Skeletal muscle satellite cell (primary cell): ENCODE data around the gene NQO1.

Experiments
- H3K27me3 ChIP-seq: 2 replicates; pipeline ENCODE4 v1.7.0; 2013; ENCODE audit warnings: low read length; ENCODE audit not compliant: control insufficient read depth, insufficient read depth
- H3K36me3 ChIP-seq: 2 replicates; pipeline ENCODE4 v1.7.0; 2013; ENCODE audit warnings: mild to moderate bottlenecking, control low read depth, low read length; ENCODE audit not compliant: insufficient read depth
- H3K4me1 ChIP-seq: 2 replicates; pipeline ENCODE4 v1.7.0; 2013; ENCODE audit warnings: low read length; ENCODE audit not compliant: control insufficient read depth, insufficient read depth
- H3K4me2 ChIP-seq: 2 replicates; pipeline ENCODE4 v1.7.0; 2013; ENCODE audit warnings: mild to moderate bottlenecking, low read length
- H3K4me3 ChIP-seq: 2 replicates; pipeline ENCODE4 v1.7.0; 2013; ENCODE audit warnings: low read length
- H3K9ac ChIP-seq: 2 replicates; pipeline ENCODE4 v1.7.0; 2013; ENCODE audit warnings: mild to moderate bottlenecking, low read depth, low read length, moderate library complexity
- H3K9me3 ChIP-seq: replicated peaks from 2 replicates; pipeline ENCODE4 v1.7.0; 2013; ENCODE audit warnings: mild to moderate bottlenecking, control low read depth, low read length

The NQO1 gene

GRCh38 chr16:69660166-69660565 is 66.2 kb downstream of the NQO1 start:
- H3K4me3 ChIP-seq: no peak overlapping the region
- no peaks in the 10 kb centered on the region for H3K27me3 ChIP-seq
- H3K36me3 ChIP-seq: peaks cover 56% of the 10 kb centered on the region
- H3K4me2 ChIP-seq: no peak overlapping the region
- H3K9me3 ChIP-seq: no peaks in the 10 kb centered on the region
- H3K9ac ChIP-seq: no peak overlapping the region
- H3K4me1 ChIP-seq: no peaks in the 10 kb centered on the region
